GM20000 (cell line): Measurements from ENCODE around the gene ARTN.

Experiments
- DNase-seq: peaks from one replicate; pipeline ENCODE4 v3.0.0; 2012; ENCODE audit warnings: low spot score
- TF ChIP-seq, protein P1 (sequence below): IDR thresholded peaks from 2 replicates; pipeline ENCODE4 v1.5.1; 2012; ENCODE audit warnings: mild to moderate bottlenecking, control low read depth; ENCODE audit errors: extremely low read depth, missing control alignments

ARTN gene

GRCh38 chr1:43935711-43936427, 2.3 kb downstream of the ARTN start:
- peak; percentile 53 for DNase-seq
- TF ChIP-seq, protein P1, sequence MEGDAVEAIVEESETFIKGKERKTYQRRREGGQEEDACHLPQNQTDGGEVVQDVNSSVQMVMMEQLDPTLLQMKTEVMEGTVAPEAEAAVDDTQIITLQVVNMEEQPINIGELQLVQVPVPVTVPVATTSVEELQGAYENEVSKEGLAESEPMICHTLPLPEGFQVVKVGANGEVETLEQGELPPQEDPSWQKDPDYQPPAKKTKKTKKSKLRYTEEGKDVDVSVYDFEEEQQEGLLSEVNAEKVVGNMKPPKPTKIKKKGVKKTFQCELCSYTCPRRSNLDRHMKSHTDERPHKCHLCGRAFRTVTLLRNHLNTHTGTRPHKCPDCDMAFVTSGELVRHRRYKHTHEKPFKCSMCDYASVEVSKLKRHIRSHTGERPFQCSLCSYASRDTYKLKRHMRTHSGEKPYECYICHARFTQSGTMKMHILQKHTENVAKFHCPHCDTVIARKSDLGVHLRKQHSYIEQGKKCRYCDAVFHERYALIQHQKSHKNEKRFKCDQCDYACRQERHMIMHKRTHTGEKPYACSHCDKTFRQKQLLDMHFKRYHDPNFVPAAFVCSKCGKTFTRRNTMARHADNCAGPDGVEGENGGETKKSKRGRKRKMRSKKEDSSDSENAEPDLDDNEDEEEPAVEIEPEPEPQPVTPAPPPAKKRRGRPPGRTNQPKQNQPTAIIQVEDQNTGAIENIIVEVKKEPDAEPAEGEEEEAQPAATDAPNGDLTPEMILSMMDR, result no peak

DNA sequence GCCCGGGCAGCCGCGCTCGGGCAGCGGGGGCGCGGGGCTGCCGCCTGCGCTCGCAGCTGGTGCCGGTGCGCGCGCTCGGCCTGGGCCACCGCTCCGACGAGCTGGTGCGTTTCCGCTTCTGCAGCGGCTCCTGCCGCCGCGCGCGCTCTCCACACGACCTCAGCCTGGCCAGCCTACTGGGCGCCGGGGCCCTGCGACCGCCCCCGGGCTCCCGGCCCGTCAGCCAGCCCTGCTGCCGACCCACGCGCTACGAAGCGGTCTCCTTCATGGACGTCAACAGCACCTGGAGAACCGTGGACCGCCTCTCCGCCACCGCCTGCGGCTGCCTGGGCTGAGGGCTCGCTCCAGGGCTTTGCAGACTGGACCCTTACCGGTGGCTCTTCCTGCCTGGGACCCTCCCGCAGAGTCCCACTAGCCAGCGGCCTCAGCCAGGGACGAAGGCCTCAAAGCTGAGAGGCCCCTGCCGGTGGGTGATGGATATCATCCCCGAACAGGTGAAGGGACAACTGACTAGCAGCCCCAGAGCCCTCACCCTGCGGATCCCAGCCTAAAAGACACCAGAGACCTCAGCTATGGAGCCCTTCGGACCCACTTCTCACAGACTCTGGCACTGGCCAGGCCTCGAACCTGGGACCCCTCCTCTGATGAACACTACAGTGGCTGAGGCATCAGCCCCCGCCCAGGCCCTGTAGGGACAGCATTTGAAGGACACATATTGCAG, 3.0 kb downstream of the ARTN start:
- TF ChIP-seq, protein P1, result no peak
- DNase-seq, result peak; percentile 72

DNA sequence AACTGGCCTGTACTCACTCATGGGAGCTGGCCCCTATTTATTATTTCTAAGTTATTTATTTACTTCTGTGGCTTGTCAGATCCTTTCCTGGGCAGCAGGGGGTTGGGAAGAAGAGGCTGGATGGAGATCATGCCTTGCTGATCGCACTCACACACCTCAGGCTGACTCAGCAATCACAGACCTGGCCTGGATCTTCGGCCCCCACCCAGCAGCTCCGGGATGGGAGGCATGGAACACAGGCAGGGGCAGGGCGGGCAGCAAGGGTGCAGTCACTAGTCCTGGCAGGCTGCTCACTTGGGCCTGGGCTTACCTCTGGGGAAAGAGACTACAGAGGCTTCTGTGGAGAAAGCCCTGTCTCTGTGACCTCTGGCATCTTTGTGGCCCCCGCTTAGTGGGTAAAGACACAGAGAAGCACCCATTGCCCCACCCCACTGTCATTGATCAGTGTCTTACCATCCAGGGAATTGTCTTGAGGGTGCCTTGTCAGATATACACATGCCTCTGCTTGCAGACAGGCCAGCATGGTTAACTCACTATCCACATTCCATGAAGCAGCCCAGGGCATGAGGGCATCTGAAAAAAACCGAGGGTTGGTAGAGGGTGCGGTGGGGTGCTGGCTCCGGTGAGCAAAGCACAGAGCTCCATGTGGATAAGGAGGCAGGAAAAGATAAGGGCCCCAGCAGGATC, 3.7 kb downstream of the ARTN start:
- no peak for DNase-seq
- TF ChIP-seq, protein P1, result no peak

GRCh38 chr1:43938383-43938782, 4.8 kb downstream of the ARTN start:
- DNase-seq, result no peak
- TF ChIP-seq, protein P1, result no peak

DNA sequence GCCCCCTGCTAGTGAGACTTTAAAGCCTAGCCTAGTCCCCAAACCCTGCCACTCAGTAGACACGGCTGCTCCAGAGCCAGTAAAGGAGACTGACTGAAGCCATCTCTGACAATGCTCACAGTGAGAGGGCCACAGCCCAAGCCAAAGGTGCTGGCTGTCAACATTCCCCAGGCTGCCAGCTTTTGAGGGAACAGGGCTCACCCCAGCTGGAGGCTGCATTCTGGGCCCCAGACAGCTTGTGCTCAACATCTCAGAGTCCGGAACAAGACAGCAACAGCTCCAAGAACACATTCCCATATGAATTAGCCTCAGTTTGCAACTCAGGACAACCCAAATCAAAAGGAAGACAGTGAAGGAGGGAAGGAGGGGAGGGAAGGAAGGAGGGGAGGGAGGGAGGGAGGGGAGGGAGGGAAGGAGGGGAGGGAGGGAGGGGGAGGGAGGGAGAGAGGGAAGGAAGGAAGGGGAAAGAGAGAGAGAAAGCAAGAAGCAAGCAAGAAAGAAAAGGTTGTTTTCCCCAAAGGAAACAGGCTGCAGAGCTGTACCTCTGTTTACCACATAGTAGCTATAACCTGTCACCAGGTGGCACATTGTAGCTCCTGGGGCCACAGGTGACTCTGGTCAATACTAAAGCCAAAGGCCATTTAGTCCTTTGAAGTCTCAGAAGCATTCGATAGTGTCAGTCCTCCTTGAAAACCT, 5.4 kb downstream of the ARTN start:
- DNase-seq, result no peak
- TF ChIP-seq, protein P1, result no peak

- DNase-seq, result no peak
- TF ChIP-seq, protein P1, result no peak
Observed at GRCh38 chr1:43942411-43942810, 8.8 kb downstream of the ARTN start.
